Esophagus mucosa (tissue), 1 donor: ENCODE results near the gene SCO2. TPM values are rescaled to one million over a fixed set of nuclear protein-coding genes. Genes with fewer than 3 reads are reported as not detected.
"Not testable (repeated sequence)": the region's sequence is repeated elsewhere in the genome, so short reads cannot be mapped to it uniquely, and the experiment has no call there.

Experiments
- ATAC-seq: fragments of 200-7000 bp; cut with Tn5 transposase; one replicate; pipeline ENCODE4 v1.9.1; 2020
- total RNA-seq: library from RNA; stranded (reverse); gene quantifications from one replicate; pipeline ENCODE4 v1.2.4, GENCODE V29; 2023
- donor health status: DM: yes; HTN: yes; CAD: no.

Gene SCO2
- total RNA-seq, 1 donor from 2014 or later = 1.2 TPM

DNA sequence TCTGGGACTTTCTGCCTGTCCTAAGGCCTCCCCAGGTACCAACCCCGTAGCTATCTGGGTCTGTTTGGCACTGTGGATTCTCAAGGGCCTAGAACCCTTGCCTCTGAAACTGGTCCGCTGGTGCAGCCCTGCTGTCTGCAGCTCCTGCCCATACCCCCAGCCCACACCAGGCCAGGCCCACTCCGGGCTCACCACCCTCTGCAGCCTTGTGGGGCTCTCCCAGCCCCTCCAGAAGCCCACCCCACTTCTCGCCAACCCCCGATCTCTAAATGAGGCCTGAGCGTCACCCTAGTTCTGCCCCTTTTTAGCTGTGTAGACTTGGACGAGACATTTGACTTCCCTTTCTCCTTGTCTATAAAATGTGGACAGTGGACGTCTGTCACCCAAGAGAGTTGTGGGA, 25.0 kb upstream of the SCO2 start:
- ATAC-seq = no peak

DNA sequence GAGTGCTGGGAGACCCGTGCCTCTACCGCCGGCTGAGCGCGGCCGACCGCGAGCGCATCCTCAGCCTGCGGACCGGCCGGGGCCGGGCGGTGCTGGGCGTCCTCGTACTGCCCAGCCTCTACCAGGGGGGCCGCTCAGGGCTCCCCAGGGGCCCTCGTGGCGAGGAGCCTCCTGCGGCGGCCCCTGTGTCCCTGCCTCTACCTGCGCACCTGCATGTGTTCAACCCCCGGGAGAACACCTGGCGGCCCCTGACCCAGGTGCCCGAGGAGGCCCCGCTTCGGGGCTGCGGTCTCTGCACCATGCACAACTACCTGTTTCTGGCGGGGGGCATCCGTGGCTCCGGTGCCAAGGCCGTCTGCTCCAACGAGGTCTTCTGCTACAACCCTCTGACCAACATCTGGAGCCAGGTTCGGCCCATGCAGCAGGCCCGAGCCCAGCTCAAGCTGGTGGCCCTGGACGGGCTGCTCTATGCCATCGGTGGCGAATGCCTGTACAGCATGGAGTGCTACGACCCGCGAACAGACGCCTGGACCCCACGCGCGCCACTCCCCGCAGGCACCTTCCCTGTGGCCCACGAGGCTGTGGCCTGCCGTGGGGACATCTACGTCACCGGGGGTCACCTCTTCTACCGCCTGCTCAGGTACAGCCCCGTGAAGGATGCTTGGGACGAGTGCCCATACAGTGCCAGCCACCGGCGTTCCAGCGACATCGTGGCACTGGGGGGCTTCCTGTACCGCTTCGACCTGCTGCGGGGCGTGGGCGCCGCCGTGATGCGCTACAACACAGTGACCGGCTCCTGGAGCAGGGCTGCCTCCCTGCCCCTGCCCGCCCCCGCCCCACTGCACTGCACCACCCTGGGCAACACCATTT, 23.8 kb upstream of the SCO2 start:
- no peak for ATAC-seq

GRCh38 chr22:50548040-50548920, 22.9 kb upstream of the SCO2 start:
- no peak for ATAC-seq

GRCh38 chr22:50547263-50547985, 22.0 kb upstream of the SCO2 start:
- no peak for ATAC-seq

DNA sequence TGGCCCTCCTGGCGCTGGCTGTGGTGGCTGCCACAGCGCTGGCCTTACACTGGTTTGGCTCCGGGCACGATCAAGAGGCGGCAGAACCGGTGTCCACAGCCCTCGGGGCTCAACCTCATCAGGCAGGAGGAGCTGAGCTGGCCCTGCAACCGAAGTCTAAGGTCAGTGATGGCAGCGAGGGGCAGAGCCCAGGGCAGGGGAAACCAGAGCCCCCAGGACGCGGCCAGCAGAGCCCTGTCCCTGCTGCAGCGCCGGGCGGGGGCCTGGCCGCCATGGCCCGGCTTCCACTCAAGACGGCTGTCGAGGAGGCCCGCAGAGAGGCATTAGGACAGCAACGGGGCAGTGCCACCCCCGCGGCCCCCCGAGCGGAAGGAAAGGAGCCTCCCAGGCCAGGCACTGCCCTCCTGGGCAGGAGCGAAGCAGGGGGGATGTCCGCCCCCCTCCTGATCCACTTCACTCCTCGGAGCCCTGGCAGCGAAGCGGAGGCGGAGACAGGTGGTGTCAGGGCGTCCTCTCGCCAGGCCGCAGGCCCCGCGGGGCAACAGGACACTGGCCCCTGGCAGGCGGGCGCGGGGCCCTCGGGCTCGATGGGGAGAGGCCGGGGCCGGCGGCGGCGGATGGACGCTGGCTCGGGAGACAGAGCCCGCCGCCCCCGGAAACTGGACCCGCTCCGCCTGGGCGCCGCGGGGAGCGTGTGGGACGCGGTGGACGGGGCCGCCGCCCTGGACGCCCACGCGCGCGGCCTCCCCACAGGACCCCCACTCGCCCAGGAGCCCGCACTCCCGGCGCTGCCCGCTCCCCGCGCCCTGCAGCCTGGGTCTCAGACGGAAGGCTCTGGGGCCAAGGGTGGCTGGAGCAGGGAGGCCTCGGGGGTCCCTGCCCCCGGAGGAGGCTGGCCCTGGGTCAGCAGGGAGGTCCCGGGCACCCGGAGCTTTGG, 21.2 kb upstream of the SCO2 start:
- no peak for ATAC-seq

- ATAC-seq = no peak
Observed at GRCh38 chr22:50545522-50546325, 20.3 kb upstream of the SCO2 start, which contains the start of gene KLHDC7B. KLHDC7B (plus strand) TSS chr22:50545899; CDS start chr22:50546244, 345 bp downstream.

DNA sequence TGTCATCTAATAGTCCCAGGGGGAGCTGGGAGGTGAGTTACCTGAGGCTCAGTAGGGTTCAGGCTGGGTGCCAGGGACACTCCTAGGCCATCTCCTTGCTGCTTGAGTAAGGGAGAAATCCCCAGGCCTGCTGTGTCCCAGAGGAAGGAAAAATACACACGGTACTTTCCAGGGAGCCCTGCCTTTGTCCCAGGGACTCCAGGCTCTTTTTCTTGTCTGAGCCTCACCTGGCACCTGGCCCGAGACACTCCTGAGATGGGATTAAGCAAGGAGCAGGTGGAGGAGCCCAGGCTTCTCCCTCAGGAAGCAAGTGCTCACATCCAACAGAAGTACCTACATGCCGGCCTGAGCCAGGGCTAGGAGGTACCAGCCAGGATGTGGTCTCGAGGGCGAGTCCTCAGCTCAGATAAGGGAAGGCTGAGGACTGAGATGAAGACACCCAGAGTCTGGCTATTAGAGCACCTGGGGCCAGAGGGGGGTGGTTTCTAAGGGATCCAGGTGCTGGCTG, 19.4 kb upstream of the SCO2 start:
- peak; percentile 25 for ATAC-seq

GRCh38 chr22:50544078-50544745, 18.8 kb upstream of the SCO2 start:
- ATAC-seq = peak; percentile 21

DNA sequence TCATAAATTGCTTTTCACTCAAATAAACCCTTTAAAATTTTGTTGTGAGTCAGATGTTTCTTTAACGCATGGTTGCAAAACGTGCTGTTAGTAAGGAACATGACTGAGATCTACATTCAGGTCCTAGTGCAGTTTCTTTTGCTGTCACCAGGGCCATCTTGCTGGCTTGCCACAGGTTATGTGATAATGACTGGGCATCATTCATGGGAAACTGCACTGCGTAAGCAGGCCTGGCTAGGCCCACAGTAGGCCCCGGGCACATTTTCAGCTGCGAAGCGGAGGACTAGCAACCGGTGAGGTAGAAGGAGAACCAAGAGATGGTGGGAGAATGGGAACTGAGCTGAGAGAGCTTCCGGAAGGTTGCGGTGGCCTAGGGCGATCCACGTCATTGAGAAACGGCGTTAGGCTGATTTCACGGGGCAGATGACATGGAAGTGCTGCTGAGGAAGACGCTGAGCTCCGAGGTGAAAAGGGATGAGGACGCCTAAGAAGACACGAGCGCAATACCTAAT, 17.1 kb upstream of the SCO2 start:
- ATAC-seq = peak; percentile 25

DNA sequence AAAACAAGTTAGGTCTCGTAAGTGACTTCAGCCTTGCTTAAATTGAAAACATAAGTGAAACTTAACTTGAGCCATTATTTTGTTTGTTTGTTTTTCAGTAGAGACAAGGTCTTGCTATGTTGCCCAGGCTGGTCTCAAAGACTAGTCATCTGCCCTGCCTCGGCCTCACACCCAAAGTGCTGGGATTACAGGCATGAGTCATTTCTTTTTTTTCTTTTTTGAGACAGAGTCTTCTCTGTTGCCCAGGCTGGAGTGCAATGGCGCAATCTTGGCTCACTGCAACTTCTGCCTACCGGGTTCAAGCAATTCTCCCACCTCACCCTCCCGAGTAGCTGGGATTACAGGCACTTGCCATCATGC, 16.2 kb upstream of the SCO2 start:
- peak; percentile 79 for ATAC-seq

DNA sequence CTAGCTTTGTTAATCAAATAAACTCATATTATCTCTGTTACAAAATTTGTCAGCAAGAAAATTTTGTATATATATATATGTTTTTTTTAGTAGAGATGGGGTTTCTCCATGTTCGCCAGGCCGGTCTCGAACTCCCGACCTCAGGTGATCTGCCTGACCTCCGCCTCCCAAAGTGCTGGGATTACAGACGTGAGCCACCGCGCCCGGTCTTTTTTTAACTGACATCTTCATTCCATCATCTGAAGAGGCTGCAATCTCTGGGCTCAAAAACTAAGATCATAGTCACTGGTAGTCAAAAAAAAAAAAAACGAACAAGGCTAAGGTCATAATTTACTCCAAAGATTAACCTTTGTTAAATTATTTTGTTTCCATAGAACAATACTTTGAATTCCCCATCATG, 15.0 kb upstream of the SCO2 start:
- ATAC-seq = no peak

DNA sequence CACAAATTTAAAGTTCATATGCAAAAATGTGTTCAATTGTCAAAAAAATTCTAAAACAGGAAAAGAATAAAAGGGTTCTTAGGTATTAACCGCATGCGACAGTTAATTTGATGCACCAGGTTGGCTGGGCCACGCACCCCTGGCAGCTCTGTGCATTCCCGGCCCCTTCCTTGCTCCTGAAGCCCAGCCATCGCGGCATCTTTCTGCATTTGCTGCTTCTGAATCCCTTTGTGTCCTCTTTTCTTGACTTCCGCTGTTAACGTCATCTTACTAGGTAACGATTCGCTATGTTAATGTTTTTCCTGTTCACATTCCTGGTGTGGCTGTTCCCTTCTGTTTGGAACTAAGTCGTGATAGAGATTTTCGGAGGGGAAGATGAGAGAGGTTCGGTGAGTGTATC, 12.4 kb upstream of the SCO2 start:
- no peak for ATAC-seq

- ATAC-seq = no peak
Observed at GRCh38 chr22:50536226-50536625, 10.8 kb upstream of the SCO2 start.

DNA sequence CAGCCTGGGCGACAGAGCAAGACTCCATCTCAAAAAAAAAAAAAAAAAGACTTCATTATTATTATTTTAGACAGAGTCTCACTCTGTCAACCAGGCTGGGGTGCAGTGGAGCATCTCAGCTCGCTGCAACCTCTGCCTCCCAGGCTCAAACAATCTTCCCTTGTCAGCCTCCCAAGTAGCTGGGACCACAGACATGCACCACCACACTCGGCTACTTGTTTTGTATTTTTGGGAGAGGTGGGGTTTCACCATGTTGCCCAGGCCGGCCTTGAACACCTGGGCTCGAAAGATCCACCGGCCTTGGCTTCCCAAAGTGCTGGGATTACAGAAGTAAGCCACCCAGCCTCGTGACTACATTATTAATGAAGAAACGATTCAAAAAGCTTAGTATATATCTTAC, 9.7 kb upstream of the SCO2 start:
- no peak for ATAC-seq

GRCh38 chr22:50533856-50534711, 8.7 kb upstream of the SCO2 start:
- ATAC-seq = not testable (repeated sequence)

GRCh38 chr22:50532824-50533796, 7.7 kb upstream of the SCO2 start:
- no peak for ATAC-seq

DNA sequence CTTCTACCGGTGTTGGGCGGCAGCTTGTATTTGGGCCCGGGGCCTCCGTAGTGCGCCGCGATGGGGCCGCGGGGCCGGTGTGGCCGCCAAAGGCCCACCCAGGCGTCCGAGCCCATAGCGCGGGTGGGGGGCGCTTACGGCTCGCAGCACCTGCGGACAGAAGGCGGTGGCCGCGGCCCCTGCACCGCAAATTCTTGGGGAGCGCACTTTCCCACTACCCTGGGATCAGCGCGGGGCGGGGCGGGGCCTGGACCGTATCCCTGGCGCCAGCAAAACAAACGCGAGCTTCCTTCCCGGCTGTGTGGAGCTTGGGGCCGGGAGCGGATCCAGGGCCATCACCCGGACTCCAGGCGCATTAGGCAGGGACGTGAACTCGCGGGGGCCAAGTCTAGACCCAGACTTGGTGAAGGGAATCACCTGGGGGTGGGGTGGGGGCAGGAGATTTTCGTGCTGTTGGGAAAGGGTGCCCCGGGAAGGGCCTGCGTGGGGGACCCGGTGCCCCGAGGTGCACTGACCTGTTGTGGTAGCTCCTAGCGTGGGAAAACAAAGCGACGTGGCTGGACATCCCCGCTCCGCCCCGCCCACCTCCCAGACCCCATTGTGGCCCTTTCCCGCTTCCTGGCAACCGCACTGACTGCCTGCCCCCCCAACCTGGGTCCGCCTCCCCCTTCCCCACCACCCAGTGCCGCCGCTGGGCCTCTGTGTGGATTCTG, 6.7 kb upstream of the SCO2 start:
- peak; percentile 41 for ATAC-seq
